Naive thymus-derived CD4-positive, alpha-beta T cell (primary cell): ENCODE data around the gene ANXA8. TPM values are rescaled to one million over a fixed set of nuclear protein-coding genes. Genes with fewer than 3 reads are reported as not detected.

ENCODE experiments used
- ATAC-seq: fragments of 150-1000 bp; cut with Tn5 transposase; 2 replicates; pipeline ENCODE4 v1.10.0; 2021; ENCODE audit warnings: mild to moderate bottlenecking, moderate library complexity
- CTCF ChIA-PET: fragments of 350-600 bp; sonication (Branson Sonifier 250); formaldehyde crosslinking; loops from one replicate; lab custom pipeline; 2021; ENCODE audit warnings: antibody characterized with exemption; lab: Charles Lee
- POLR2A ChIA-PET: fragments of 350-600 bp; sonication (Branson Sonifier 250); formaldehyde crosslinking; loops from one replicate; lab custom pipeline; 2021; ENCODE audit warnings: antibody characterized with exemption, inconsistent platforms; lab: Charles Lee
- DNase-seq, 9 donors: peaks; one replicate each; pipeline versions ENCODE4 v3.0.0 to v3.0.0-alpha.2; 2020 to 2022; ENCODE audit warnings: mixed read lengths in 1 of 9
- H3K27ac ChIP-seq: one replicate; pipeline ENCODE4 v1.7.0; 2013; ENCODE audit warnings: mild to moderate bottlenecking, low read depth, low read length, moderate library complexity
- H3K27me3 ChIP-seq, 2 donors: one replicate each; pipeline ENCODE4 v1.7.0; 2013; ENCODE audit warnings: low read length in 2 of 2, mild to moderate bottlenecking in 2 of 2, moderate library complexity in 2 of 2; ENCODE audit not compliant: control insufficient read depth in 2 of 2, insufficient read depth in 2 of 2
- H3K36me3 ChIP-seq, 3 experiments: 1 replicate in 2 of 3; 2 replicates in 1 of 3; pipeline ENCODE4 v1.7.0; 2013; ENCODE audit warnings: low read length in 3 of 3, mild to moderate bottlenecking in 3 of 3, moderate library complexity in 1 of 3; ENCODE audit not compliant: insufficient read depth in 3 of 3, control insufficient read depth in 2 of 3
- H3K4me1 ChIP-seq, 2 donors: one replicate each; pipeline ENCODE4 v1.7.0; 2013; ENCODE audit warnings: low read length in 2 of 2, mild to moderate bottlenecking in 2 of 2, moderate library complexity in 1 of 2; ENCODE audit not compliant: control insufficient read depth in 2 of 2, insufficient read depth in 2 of 2
- H3K4me3 ChIP-seq: 2 replicates; pipeline ENCODE4 v1.7.0; 2013; ENCODE audit warnings: mild to moderate bottlenecking, low read length
- H3K9me3 ChIP-seq, 3 experiments: 1 replicate in 2 of 3; 2 replicates in 1 of 3; pipeline ENCODE4 v1.7.0; 2013; ENCODE audit warnings: low read length in 3 of 3; ENCODE audit not compliant: control insufficient read depth in 2 of 3
- H3K27ac Mint-ChIP-seq, 9 donors: one replicate each; pipeline ENCODE4 v1.8.0; 2020 to 2022; ENCODE audit warnings: mixed read lengths in 9 of 9, mild to moderate bottlenecking in 8 of 9, moderate library complexity in 5 of 9, inconsistent platforms in 2 of 9
- H3K27me3 Mint-ChIP-seq, 5 donors: one replicate each; pipeline ENCODE4 v1.8.0; 2021 to 2022; ENCODE audit warnings: mixed read lengths in 5 of 5, mild to moderate bottlenecking in 1 of 5
- H3K36me3 Mint-ChIP-seq, 5 donors: one replicate each; pipeline ENCODE4 v1.8.0; 2020 to 2022; ENCODE audit warnings: mixed read lengths in 5 of 5, mild to moderate bottlenecking in 3 of 5, inconsistent platforms in 1 of 5
- H3K4me1 Mint-ChIP-seq, 7 donors: one replicate each; pipeline ENCODE4 v1.8.0; 2020 to 2022; ENCODE audit warnings: mixed read lengths in 7 of 7, mild to moderate bottlenecking in 3 of 7, inconsistent platforms in 1 of 7
- H3K4me3 Mint-ChIP-seq, 10 donors: one replicate each; pipeline ENCODE4 v1.8.0; 2020 to 2022; ENCODE audit warnings: mild to moderate bottlenecking in 10 of 10, mixed read lengths in 10 of 10, moderate library complexity in 6 of 10, inconsistent platforms in 2 of 10
- H3K9me3 Mint-ChIP-seq, 11 donors: one replicate each; pipeline ENCODE4 v1.8.0; 2020 to 2022; ENCODE audit warnings: mixed read lengths in 11 of 11, mild to moderate bottlenecking in 4 of 11, inconsistent platforms in 1 of 11, moderate library complexity in 1 of 11
- intact Hi-C, 2 donors: fragments of 100-400 bp; cut with micrococcal nuclease; formaldehyde crosslinking; loops; one replicate each; pipeline ENCODE4 v1.15.1; 2023
- polyA plus RNA-seq, 2 donors: library from polyadenylated mRNA; unstranded; fragments of 300-500 nt; fragmentation: Illumina TruSeq; gene quantifications; one replicate each; pipeline ENCODE4 v1.2.3, GENCODE V29; 2021
- total RNA-seq, 6 experiments: library from RNA in 5 of 6; stranded (reverse) in 5 of 6; gene quantifications; 1 replicate in 5 of 6; 2 replicates in 1 of 6; pipeline ENCODE4 v1.2.3 and lab custom pipeline; 2021 to 2026

The ANXA8 gene
- total and polyA plus RNA-seq, 7 experiments from 2014 or later, result 0.63 TPM; not detected in 6

- no peak overlapping the region for H3K27ac ChIP-seq
- intact Hi-C loops, result no loop called here
- H3K27ac Mint-ChIP-seq, result no peak overlapping the region
- DNase-seq (no peak), ATAC-seq (no peak)
- H3K9me3 Mint-ChIP-seq, result no peaks in the 10 kb centered on the region
- no peaks in the 10 kb centered on the region for H3K36me3 ChIP-seq
- ChIA-PET CTCF (no interaction called here), POLR2A (no interaction called here)
- no peak overlapping the region for H3K4me3 ChIP-seq
- H3K9me3 ChIP-seq, result no peaks in the 10 kb centered on the region
- H3K4me1 ChIP-seq, result no peaks in the 10 kb centered on the region
- no peaks in the 10 kb centered on the region for H3K36me3 Mint-ChIP-seq
- H3K4me1 Mint-ChIP-seq, result no peaks in the 10 kb centered on the region
- H3K4me3 Mint-ChIP-seq, result no peak overlapping the region
- peaks cover 0 to 4% (median 0%) of the 10 kb centered on the region in 5 donors for H3K27me3 Mint-ChIP-seq
- H3K27me3 ChIP-seq, result no peaks in the 10 kb centered on the region
Measured at GRCh38 chr10:47421057-47421952, 62.6 kb downstream of the ANXA8 start.

- DNase-seq (no peak), ATAC-seq (no peak)
- Histone ChIP-seq H3K36me3 (no peaks in the 10 kb centered on the region), H3K27me3 (no peaks in the 10 kb centered on the region), H3K4me1 (no peaks in the 10 kb centered on the region), H3K27ac (no peak overlapping the region), H3K9me3 (no peaks in the 10 kb centered on the region), H3K4me3 (no peak overlapping the region)
- H3K4me3 Mint-ChIP-seq, result no peak overlapping the region
- no peaks in the 10 kb centered on the region for H3K9me3 Mint-ChIP-seq
- H3K36me3 Mint-ChIP-seq, result no peaks in the 10 kb centered on the region
- H3K27me3 Mint-ChIP-seq, result peaks cover 0 to 4% (median 0%) of the 10 kb centered on the region in 5 donors
- CTCF ChIA-PET, result no interaction called here
- POLR2A ChIA-PET, result no interaction called here
- no peaks in the 10 kb centered on the region for H3K4me1 Mint-ChIP-seq
- intact Hi-C loops, result no loop called here
- H3K27ac Mint-ChIP-seq, result no peak overlapping the region
Measured at GRCh38 chr10:47420305-47421056, 63.4 kb downstream of the ANXA8 start.

DNA sequence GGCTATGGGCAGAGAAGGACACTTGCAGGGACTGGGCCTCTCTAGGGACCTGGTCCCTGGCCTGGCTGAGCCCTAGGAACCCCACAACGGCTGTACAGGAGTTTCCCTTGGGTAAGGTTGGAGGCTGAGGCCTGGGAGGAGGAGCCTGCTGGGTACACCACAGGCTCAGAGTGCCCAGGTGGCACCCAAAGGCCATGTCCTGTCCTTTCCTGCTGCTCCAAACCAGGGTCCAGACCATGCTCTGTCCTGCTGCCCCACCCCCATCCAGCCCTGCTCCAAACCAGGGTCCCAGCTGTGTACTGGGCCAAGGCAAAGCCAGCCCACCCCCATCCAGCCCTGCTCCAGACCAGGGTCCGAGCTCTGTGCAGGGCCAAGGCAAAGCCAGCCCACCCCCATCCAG is 64.5 kb downstream of the ANXA8 start:
- no peaks in the 10 kb centered on the region for H3K27me3 ChIP-seq
- intact Hi-C loops, result no loop called here
- ChIA-PET CTCF (no interaction called here), POLR2A (no interaction called here)
- H3K36me3 ChIP-seq, result no peaks in the 10 kb centered on the region
- ATAC-seq, result no peak
- Mint-ChIP-seq H3K4me3 (no peak overlapping the region), H3K36me3 (no peaks in the 10 kb centered on the region), H3K27me3 (peaks cover 0 to 4% (median 0%) of the 10 kb centered on the region in 5 donors), H3K4me1 (no peaks in the 10 kb centered on the region), H3K9me3 (no peaks in the 10 kb centered on the region), H3K27ac (no peak overlapping the region)
- H3K27ac ChIP-seq, result no peak overlapping the region
- no peak for DNase-seq
- H3K4me1 ChIP-seq, result no peaks in the 10 kb centered on the region
- no peak overlapping the region for H3K4me3 ChIP-seq
- no peaks in the 10 kb centered on the region for H3K9me3 ChIP-seq

DNA sequence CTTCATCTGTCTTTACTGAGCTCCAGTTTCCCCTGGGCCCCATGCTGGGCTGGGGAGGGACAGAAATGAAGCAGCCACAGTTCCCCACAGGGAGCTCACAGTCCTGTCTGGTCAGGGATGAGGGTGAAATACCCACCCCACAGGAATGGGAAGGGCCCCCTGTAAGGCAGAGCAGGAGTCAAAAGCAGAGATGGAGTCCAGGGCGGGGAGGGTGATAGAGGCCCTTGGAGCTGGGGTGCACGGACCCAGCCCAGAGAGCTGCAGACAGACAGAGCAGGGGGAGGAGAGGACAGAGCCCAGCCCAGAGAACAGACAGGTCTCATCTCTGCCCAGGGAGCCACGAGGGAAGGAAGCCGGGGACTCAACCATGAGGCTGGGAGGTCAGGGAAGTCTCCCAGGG is 64.9 kb downstream of the ANXA8 start:
- POLR2A ChIA-PET, result no interaction called here
- Mint-ChIP-seq H3K36me3 (no peaks in the 10 kb centered on the region), H3K27me3 (peaks cover 0 to 4% (median 0%) of the 10 kb centered on the region in 5 donors), H3K27ac (no peak overlapping the region), H3K4me3 (no peak overlapping the region), H3K9me3 (no peaks in the 10 kb centered on the region), H3K4me1 (no peaks in the 10 kb centered on the region)
- no peak overlapping the region for H3K27ac ChIP-seq
- no peaks in the 10 kb centered on the region for H3K27me3 ChIP-seq
- no peak overlapping the region for H3K4me3 ChIP-seq
- no peaks in the 10 kb centered on the region for H3K4me1 ChIP-seq
- CTCF ChIA-PET, result no interaction called here
- H3K9me3 ChIP-seq, result no peaks in the 10 kb centered on the region
- no peak for ATAC-seq
- DNase-seq, result no peak
- intact Hi-C loops, result no loop called here
- no peaks in the 10 kb centered on the region for H3K36me3 ChIP-seq

DNA sequence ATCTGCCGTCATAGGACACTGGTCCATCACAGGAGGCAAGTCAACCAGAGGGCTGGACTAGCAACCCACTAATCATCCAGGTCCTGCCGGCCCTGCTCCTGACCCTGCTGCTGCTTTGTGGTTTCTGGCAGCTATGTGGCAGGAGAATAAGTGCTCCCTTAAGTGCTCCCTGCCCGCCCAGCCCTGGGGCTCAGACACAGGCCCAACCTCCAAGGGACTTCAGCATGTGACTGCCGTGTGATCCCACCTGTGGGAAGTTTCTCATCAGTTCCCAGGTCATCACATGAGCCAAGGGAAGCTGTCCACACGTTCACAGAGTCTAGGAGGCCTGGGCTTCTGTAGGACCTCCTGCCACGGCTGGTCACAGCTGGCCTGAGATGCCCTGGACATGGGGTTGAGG is 65.6 kb downstream of the ANXA8 start:
- H3K36me3 Mint-ChIP-seq, result no peaks in the 10 kb centered on the region
- POLR2A ChIA-PET, result no interaction called here
- intact Hi-C loops, result no loop called here

More for the DNA sequence above, 65.6 kb downstream of the ANXA8 start:
- H3K9me3 ChIP-seq, result no peaks in the 10 kb centered on the region
- peaks cover 0 to 4% (median 0%) of the 10 kb centered on the region in 5 donors for H3K27me3 Mint-ChIP-seq
- CTCF ChIA-PET, result no interaction called here
- H3K9me3 Mint-ChIP-seq, result no peaks in the 10 kb centered on the region
- no peaks in the 10 kb centered on the region for H3K36me3 ChIP-seq
- no peaks in the 10 kb centered on the region for H3K4me1 Mint-ChIP-seq
- H3K4me3 Mint-ChIP-seq, result no peak overlapping the region
- H3K27ac ChIP-seq, result no peak overlapping the region
- H3K27ac Mint-ChIP-seq, result no peak overlapping the region
- no peaks in the 10 kb centered on the region for H3K27me3 ChIP-seq
- H3K4me3 ChIP-seq, result no peak overlapping the region
- ATAC-seq, result no peak
- no peak for DNase-seq
- no peaks in the 10 kb centered on the region for H3K4me1 ChIP-seq
